LNCaP clone FGC (cell line): Measurements from ENCODE around the gene IMPG2.

Source experiments
- DNase-seq: peaks from one replicate; pipeline ENCODE4 v3.0.0-alpha.2; 2011; ENCODE audit warnings: low read depth
- H3K4me3 ChIP-seq: 2 replicates; pipeline ENCODE4 v1.5.1; 2011; ENCODE audit warnings: mild to moderate bottlenecking, low read depth, low read length, control low read depth
- TF ChIP-seq, protein P1 (sequence below): IDR thresholded peaks from 2 replicates; pipeline ENCODE4 v1.5.1; 2012; ENCODE audit warnings: mild to moderate bottlenecking; ENCODE audit not compliant: control insufficient read depth, insufficient read depth; ENCODE audit errors: extremely low read depth

The IMPG2 gene

GRCh38 chr3:101212730-101213129 is 107.6 kb downstream of the IMPG2 start:
- TF ChIP-seq, protein P1, sequence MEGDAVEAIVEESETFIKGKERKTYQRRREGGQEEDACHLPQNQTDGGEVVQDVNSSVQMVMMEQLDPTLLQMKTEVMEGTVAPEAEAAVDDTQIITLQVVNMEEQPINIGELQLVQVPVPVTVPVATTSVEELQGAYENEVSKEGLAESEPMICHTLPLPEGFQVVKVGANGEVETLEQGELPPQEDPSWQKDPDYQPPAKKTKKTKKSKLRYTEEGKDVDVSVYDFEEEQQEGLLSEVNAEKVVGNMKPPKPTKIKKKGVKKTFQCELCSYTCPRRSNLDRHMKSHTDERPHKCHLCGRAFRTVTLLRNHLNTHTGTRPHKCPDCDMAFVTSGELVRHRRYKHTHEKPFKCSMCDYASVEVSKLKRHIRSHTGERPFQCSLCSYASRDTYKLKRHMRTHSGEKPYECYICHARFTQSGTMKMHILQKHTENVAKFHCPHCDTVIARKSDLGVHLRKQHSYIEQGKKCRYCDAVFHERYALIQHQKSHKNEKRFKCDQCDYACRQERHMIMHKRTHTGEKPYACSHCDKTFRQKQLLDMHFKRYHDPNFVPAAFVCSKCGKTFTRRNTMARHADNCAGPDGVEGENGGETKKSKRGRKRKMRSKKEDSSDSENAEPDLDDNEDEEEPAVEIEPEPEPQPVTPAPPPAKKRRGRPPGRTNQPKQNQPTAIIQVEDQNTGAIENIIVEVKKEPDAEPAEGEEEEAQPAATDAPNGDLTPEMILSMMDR: no peak
- H3K4me3 ChIP-seq: no peak overlapping the region
- DNase-seq: no peak

DNA sequence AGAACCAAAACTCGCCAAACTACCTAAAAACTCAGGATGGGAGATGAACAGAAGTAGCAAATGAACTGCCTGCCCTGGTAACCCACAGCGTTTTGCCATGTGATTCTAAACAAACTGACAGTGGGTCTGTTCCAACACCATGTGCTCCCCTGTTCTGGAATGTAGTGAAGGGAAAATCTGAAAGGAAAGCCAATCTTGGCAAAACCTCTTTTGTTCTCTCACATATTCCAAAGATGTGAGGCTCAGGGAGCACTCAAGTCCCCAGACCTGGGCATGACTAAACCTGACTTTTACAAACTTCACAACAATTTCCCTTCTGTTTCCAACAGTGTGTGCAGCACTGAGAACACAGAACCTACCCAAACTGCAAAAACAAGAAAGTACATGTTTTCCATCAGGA is 116.1 kb downstream of the IMPG2 start:
- TF ChIP-seq, protein P1: no peak
- no peak for DNase-seq
- H3K4me3 ChIP-seq: no peak overlapping the region

GRCh38 chr3:101203411-101203810 is 117.0 kb downstream of the IMPG2 start:
- no peak for DNase-seq
- H3K4me3 ChIP-seq: no peak overlapping the region
- TF ChIP-seq, protein P1: no peak

DNA sequence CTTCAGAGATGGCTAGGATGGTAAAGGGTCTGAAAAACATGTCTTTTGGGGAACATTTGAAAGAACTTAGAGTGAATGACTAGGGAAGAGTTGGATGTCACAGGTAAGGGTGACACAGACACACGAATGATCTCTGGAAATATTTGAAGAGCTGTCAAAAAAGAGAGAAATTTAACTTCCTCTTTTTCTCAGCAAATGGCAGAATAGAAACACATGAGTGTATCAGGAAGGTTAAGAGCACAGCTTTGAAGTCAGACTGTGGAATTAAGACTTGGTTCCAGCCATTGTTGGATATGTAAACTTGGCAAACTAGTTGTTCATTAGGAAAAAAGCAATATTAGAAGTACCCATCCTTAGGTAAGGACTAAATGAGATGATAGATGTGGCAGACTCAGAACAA is 117.7 kb downstream of the IMPG2 start:
- TF ChIP-seq, protein P1: no peak
- no peak for DNase-seq
- no peak overlapping the region for H3K4me3 ChIP-seq

- no peak overlapping the region for H3K4me3 ChIP-seq
- TF ChIP-seq, protein P1: no peak
- no peak for DNase-seq
Observed at GRCh38 chr3:101200461-101200860, 119.9 kb downstream of the IMPG2 start.

DNA sequence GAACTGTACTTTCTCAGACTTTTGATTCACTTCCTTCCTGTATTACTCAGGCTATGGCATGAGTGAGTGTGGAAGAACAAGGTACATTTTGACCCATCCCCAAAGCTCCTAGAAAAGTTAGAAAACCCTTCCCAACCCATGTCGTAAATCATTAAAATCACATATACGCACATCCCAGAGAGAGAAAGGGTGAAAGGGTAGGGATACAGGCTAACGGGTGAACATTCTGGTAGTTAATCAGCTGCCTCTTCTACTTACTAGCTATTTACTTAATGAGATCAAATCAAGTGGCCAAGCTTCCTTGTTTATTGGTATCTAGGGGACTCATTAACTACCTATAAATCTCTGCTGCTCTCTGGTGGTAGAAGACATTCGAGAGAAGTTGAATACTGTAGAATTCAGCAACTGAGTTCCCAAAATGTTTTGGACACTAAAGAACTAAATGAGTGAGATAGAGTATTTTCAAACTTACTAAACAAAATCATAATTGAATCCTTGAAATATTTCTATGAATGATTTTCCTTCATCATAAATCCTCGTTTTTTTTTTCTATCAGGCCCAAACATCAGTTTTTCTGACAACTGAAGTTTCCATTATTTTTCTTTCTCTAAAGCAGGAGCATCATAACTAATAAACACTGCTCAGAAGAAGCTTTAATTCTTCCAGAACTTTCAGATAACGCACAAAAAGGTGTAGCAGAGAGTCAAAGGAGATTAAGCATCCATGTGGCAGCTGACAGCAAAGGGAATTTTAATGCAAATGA is 124.2 kb downstream of the IMPG2 start:
- TF ChIP-seq, protein P1: peak; percentile 69
- H3K4me3 ChIP-seq: no peak overlapping the region
- DNase-seq: peak; percentile 69

DNA sequence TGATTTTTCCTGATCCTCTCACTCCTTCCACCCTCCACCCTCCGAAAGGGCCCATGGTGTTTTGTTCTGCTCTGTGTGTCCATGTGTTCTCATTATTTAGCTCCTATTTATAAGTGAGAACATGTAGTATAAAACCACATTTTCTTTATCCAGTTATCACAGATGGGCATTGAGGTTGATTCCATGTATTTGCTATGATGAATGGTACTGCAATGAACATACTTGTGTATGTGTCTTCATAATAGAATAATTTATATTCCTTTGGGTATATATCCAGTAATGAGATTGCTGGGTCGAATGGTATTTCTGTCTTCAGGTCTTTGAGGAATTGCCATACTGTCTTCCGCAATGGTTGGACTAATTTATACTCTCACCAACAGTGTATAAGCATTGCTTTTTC is 126.0 kb downstream of the IMPG2 start:
- TF ChIP-seq, protein P1: no peak
- no peak for DNase-seq
- H3K4me3 ChIP-seq: no peak overlapping the region
